Gastrocnemius medialis (tissue), 4 donors: Measurements from ENCODE around the gene ARHGEF7. TPM values are rescaled to one million over a fixed set of nuclear protein-coding genes. Genes with fewer than 3 reads are reported as not detected.

ENCODE experiments used
- ATAC-seq, 2 donors: fragments of 150-250 bp; one replicate each; pipeline ENCODE4 v1.9.1; 2016
- DNase-seq, 2 donors: peaks; one replicate each; pipeline ENCODE4 v3.0.0-alpha.2; 2019
- H3K27ac ChIP-seq, 4 donors: fragments of 200-600 bp; sonication (generic); 1 replicate in 1 of 4; 2 replicates in 3 of 4; pipeline ENCODE4 v1.5.1; 2016 to 2018; ENCODE audit warnings: mild to moderate bottlenecking in 2 of 4, moderate library complexity in 1 of 4
- H3K27me3 ChIP-seq, 3 donors: fragments of 200-600 bp; sonication (generic) in 2 of 3; 1 replicate in 1 of 3; 2 replicates in 2 of 3; pipeline versions ENCODE4 v1.5.1 to v1.6.0; 2016 to 2019; ENCODE audit warnings: mild to moderate bottlenecking in 1 of 3, moderate library complexity in 1 of 3
- H3K36me3 ChIP-seq, 2 donors: fragments of 200-600 bp; sonication (generic) in 1 of 2; one replicate each; pipeline ENCODE4 v1.5.1; 2017 to 2018
- H3K4me1 ChIP-seq, 2 donors: fragments of 200-600 bp; sonication (generic) in 1 of 2; one replicate each; pipeline ENCODE4 v1.5.1; 2016 to 2017; ENCODE audit warnings: mild to moderate bottlenecking in 2 of 2
- H3K4me3 ChIP-seq, 4 donors: fragments of 200-600 bp; sonication (generic) in 3 of 4; 1 replicate in 1 of 4; 2 replicates in 3 of 4; pipeline ENCODE4 v1.5.1; 2016 to 2019; ENCODE audit warnings: mild to moderate bottlenecking in 2 of 4
- H3K9me3 ChIP-seq, 3 donors: fragments of 200-600 bp; sonication (generic) in 2 of 3; 1 replicate in 1 of 3; 2 replicates in 2 of 3; pipeline ENCODE4 v1.5.1; 2016 to 2019
- CTCF ChIP-seq, 5 experiments: fragments of 450-650 bp in 3 of 5; fragments of 200-600 bp in 2 of 5; sonication (generic) in 2 of 5; IDR thresholded peaks in 4 of 5; conservative IDR thresholded peaks in 1 of 5; 1 replicate in 4 of 5; 2 replicates in 1 of 5; pipeline ENCODE4 v1.5.1; 2016 to 2019; ENCODE audit warnings: antibody characterized with exemption in 5 of 5, mild to moderate bottlenecking in 3 of 5, moderate library complexity in 3 of 5
- POLR2A ChIP-seq, 2 donors: fragments of 450-650 bp; IDR thresholded peaks; one replicate each; pipeline ENCODE4 v1.6.1; 2017; ENCODE audit warnings: antibody characterized with exemption in 2 of 2, mild to moderate bottlenecking in 2 of 2, moderate library complexity in 2 of 2
- in situ Hi-C, 4 donors: fragments of 200-750 bp; cut with MboI; loops; one replicate each; pipeline versions ENCODE4 v1.15.0 to v1.8.0; 2017; ENCODE audit warnings: low sequenced_read_pairs in 4 of 4
- intact Hi-C: fragments of 100-400 bp; cut with DNase I; formaldehyde crosslinking; loops from one replicate; pipeline ENCODE4 v1.15.1; 2023; ENCODE audit warnings: low total_unique reads
- total RNA-seq, 4 donors: library from RNA; depleted of rRNA; stranded (reverse); fragments of >200 nt; gene quantifications; one replicate each; pipeline versions ENCODE4 v1.1.0 to v1.2.3, GENCODE V29; 2016

Gene ARHGEF7
- total RNA-seq, 4 donors from 2014 or later = 24.5 to 56.9 (median 31.3) TPM

DNA sequence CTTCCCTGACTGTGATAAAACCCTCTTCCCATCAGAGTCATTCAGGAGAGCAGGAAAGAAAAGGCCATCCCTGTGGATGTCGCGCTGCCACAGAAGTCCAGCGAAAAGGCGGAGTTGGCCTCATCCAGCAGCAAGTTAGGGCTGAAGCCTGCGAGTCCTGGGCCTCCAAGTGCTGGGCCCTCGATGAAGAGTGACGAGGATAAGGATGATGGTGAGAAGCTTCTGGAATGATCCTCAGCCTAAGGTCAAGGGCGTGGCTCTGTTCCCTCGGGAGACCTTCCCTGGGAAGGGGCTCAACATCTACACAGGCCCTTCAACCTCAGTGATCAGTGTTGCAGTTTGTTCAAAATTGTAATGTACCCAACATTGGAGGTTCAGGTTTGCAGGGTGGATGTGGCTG lies 227.6 kb downstream of the ARHGEF7 start:
- no peaks in the 10 kb centered on the region for H3K9me3 ChIP-seq
- no peak overlapping the region for H3K4me3 ChIP-seq
- in situ Hi-C loops = no loop called here
- TF ChIP-seq CTCF (IDR thresholded peaks at IDR 0.05 in 4 of 5, conservative IDR thresholded peaks at IDR 0.05 in 1 of 5) (no peak), POLR2A (IDR thresholded peaks at IDR 0.05) (no peak)
- ATAC-seq (no peak), DNase-seq (no peak)
- H3K4me1 ChIP-seq = no peaks in the 10 kb centered on the region
- no peaks in the 10 kb centered on the region for H3K27me3 ChIP-seq
- no peak overlapping the region for H3K27ac ChIP-seq
- intact Hi-C loops = no loop called here
- H3K36me3 ChIP-seq = no peaks in the 10 kb centered on the region

DNA sequence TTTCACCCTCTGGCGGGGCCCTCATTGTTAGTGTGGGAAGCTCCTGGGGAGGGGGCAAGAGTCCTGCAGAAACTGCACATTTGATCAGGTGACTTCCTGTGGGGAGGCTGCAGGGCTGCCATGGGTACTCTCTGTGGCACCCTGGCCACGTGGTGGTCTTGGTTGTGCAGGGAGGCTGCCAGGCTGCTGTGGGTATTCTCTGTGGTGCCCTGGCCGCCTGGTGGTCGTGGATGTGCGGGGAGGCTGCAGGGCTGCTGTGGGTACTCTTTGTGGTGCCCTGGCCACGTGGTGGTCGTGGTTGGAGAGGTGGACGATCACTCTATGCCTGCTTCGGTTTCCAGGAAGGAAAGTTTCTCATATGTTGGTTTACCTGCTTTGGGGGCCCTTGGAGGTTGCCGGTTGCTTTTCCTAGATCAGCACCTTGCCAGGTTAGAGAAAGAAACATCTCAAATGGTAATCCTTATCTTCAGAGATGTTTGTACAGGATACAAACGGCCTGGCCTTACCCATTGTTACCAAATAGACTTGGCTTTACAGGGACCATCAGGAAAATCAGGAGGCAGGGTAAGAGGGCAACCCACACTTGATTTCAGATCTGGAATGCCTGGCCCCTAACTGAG lies 228.2 kb downstream of the ARHGEF7 start:
- H3K36me3 ChIP-seq = no peaks in the 10 kb centered on the region
- DNase-seq (no peak), ATAC-seq (no peak)
- H3K27ac ChIP-seq = no peak overlapping the region
- intact Hi-C loops (no loop called here), in situ Hi-C loops (no loop called here)
- no peaks in the 10 kb centered on the region for H3K4me1 ChIP-seq
- no peaks in the 10 kb centered on the region for H3K27me3 ChIP-seq
- H3K9me3 ChIP-seq = no peaks in the 10 kb centered on the region
- TF ChIP-seq POLR2A (IDR thresholded peaks at IDR 0.05) (no peak), CTCF (IDR thresholded peaks at IDR 0.05 in 4 of 5, conservative IDR thresholded peaks at IDR 0.05 in 1 of 5) (no peak)
- no peak overlapping the region for H3K4me3 ChIP-seq

- H3K4me3 ChIP-seq = peak overlapping the region in 1 of 4 donors; percentile 24
- intact Hi-C loops (no loop called here), in situ Hi-C loops (no loop called here)
- H3K27me3 ChIP-seq = no peaks in the 10 kb centered on the region
- ATAC-seq (peak; percentile 86 to 91), DNase-seq (peak; percentile 35 to 75)
- peak; percentile 9 to 57 (median 37) for TF ChIP-seq CTCF (IDR thresholded peaks at IDR 0.05 in 4 of 5, conservative IDR thresholded peaks at IDR 0.05 in 1 of 5)
- TF ChIP-seq POLR2A (IDR thresholded peaks at IDR 0.05) = no peak
- no peaks in the 10 kb centered on the region for H3K36me3 ChIP-seq
- no peak overlapping the region for H3K27ac ChIP-seq
- H3K9me3 ChIP-seq = no peaks in the 10 kb centered on the region
- H3K4me1 ChIP-seq = no peaks in the 10 kb centered on the region
These were observed 229.5 kb downstream of the ARHGEF7 start for GRCh38 chr13:111344471-111345191.

GRCh38 chr13:111345682-111346081 lies 230.6 kb downstream of the ARHGEF7 start:
- DNase-seq = no peak
- H3K36me3 ChIP-seq = no peaks in the 10 kb centered on the region
- TF ChIP-seq POLR2A (IDR thresholded peaks at IDR 0.05) (no peak), CTCF (IDR thresholded peaks at IDR 0.05 in 4 of 5, conservative IDR thresholded peaks at IDR 0.05 in 1 of 5) (no peak)
- H3K4me3 ChIP-seq = no peak overlapping the region
- H3K4me1 ChIP-seq = no peaks in the 10 kb centered on the region
- no peaks in the 10 kb centered on the region for H3K9me3 ChIP-seq
- intact Hi-C loops (no loop called here), in situ Hi-C loops (no loop called here)
- ATAC-seq = no peak
- no peaks in the 10 kb centered on the region for H3K27me3 ChIP-seq
- no peak overlapping the region for H3K27ac ChIP-seq
